Activated CD8-positive, alpha-beta memory T cell treated with anti-CD3 and anti-CD28 coated beads for 36 hours (primary cell): ENCODE results near the gene LTBP2. TPM values are rescaled to one million over a fixed set of nuclear protein-coding genes. Genes with fewer than 3 reads are reported as not detected.

Source experiments
- CTCF ChIA-PET: fragments of 350-600 bp; sonication (Branson Sonifier 250); formaldehyde crosslinking; loops from one replicate; lab custom pipeline; 2021; ENCODE audit warnings: antibody characterized with exemption; lab: Charles Lee
- POLR2A ChIA-PET: fragments of 350-600 bp; sonication (Branson Sonifier 250); formaldehyde crosslinking; loops from one replicate; lab custom pipeline; 2021; ENCODE audit warnings: antibody characterized with exemption; lab: Charles Lee
- total RNA-seq, 2 experiments: library from RNA; stranded (reverse); gene quantifications; one replicate each; pipeline ENCODE4 v1.2.3, GENCODE V29; 2021

The LTBP2 gene
- total RNA-seq, 2 experiments from 2014 or later: 0.02 to 0.11 TPM

- ChIA-PET CTCF (interaction anchor here (0.7 to 2.7 kb wide), 4 partner anchors 10 to 221 kb away, joined by 4 to 20 read pairs (median 7); partner anchors contain the start of gene YLPM1), POLR2A (interaction anchor here (0.7 to 0.9 kb wide), 4 partner anchors 20 to 220 kb away, joined by 3 to 5 read pairs (median 4); no protein-coding TSS in a partner anchor)
Observed at GRCh38 chr14:74618078-74618952, 6.3 kb upstream of the LTBP2 start.

GRCh38 chr14:74616996-74617700, 5.1 kb upstream of the LTBP2 start:
- CTCF ChIA-PET: interaction anchor here (1.0 to 1.4 kb wide), 2 partner anchors 8 to 17 kb away, joined by 3 to 4 read pairs; no protein-coding TSS in a partner anchor
- POLR2A ChIA-PET: interaction anchor here (0.6 kb wide), 1 partner anchor 665 kb away, joined by 7 read pairs; no protein-coding TSS in a partner anchor

- POLR2A ChIA-PET: no interaction called here
Observed at GRCh38 chr14:74616507-74616906, 4.5 kb upstream of the LTBP2 start.

GRCh38 chr14:74615735-74616134, 3.7 kb upstream of the LTBP2 start:
- ChIA-PET POLR2A (no interaction called here), CTCF (interaction anchor here (1.0 kb wide), 1 partner anchor 34 kb away, joined by 3 read pairs; no protein-coding TSS in a partner anchor)

More at GRCh38 chr14:74616507-74616906, 4.5 kb upstream of the LTBP2 start:
- CTCF ChIA-PET: interaction anchor here (1.0 to 1.4 kb wide), 3 partner anchors 8 to 33 kb away, joined by 3 to 4 read pairs (median 3); no protein-coding TSS in a partner anchor

GRCh38 chr14:74614508-74615495, 2.8 kb upstream of the LTBP2 start:
- ChIA-PET POLR2A (no interaction called here), CTCF (interaction anchor here (0.7 kb wide), 1 partner anchor 38 kb away, joined by 3 read pairs; no protein-coding TSS in a partner anchor)

GRCh38 chr14:74613211-74613914, 1.3 kb upstream of the LTBP2 start:
- CTCF ChIA-PET: interaction anchor here (0.6 to 4.4 kb wide), 10 partner anchors 11 to 625 kb away, joined by 3 to 20 read pairs (median 4); no protein-coding TSS in a partner anchor

GRCh38 chr14:74612350-74613021, 449 bp upstream of the LTBP2 start:
- ChIA-PET CTCF (interaction anchor here (0.7 to 4.4 kb wide), 15 partner anchors 10 to 626 kb away, joined by 3 to 20 read pairs (median 5); partner anchors contain the start of gene YLPM1), POLR2A (no interaction called here)

More at GRCh38 chr14:74613211-74613914, 1.3 kb upstream of the LTBP2 start:
- POLR2A ChIA-PET: no interaction called here

- ChIA-PET CTCF (interaction anchor here (0.7 to 4.4 kb wide), 7 partner anchors 8 to 226 kb away, joined by 3 to 20 read pairs (median 5); partner anchors contain the start of gene YLPM1), POLR2A (interaction anchor here (0.9 kb wide), 1 partner anchor 41 kb away, joined by 3 read pairs; no protein-coding TSS in a partner anchor)
Observed at GRCh38 chr14:74610866-74611649, 979 bp downstream of the LTBP2 start.

GRCh38 chr14:74610199-74610865, 1.7 kb downstream of the LTBP2 start:
- POLR2A ChIA-PET: no interaction called here
- CTCF ChIA-PET: interaction anchor here (0.7 to 4.4 kb wide), 9 partner anchors 9 to 153 kb away, joined by 3 to 20 read pairs (median 3); partner anchors contain the start of genes AREL1, FCF1 and YLPM1

- ChIA-PET POLR2A (interaction anchor here (0.8 kb wide), 1 partner anchor 11 kb away, joined by 3 read pairs; no protein-coding TSS in a partner anchor), CTCF (interaction anchor here (0.7 to 4.4 kb wide), 14 partner anchors 7 to 251 kb away, joined by 3 to 20 read pairs (median 3); partner anchors contain the start of genes AREL1, FCF1 and YLPM1)
Observed at GRCh38 chr14:74609721-74610120, 2.3 kb downstream of the LTBP2 start.

- POLR2A ChIA-PET: interaction anchor here (0.8 kb wide), 1 partner anchor 11 kb away, joined by 3 read pairs; no protein-coding TSS in a partner anchor
- CTCF ChIA-PET: interaction anchor here (0.6 to 4.4 kb wide), 22 partner anchors 8 to 479 kb away, joined by 3 to 20 read pairs (median 3); partner anchors contain the start of genes AREL1, FCF1 and YLPM1
Observed at GRCh38 chr14:74608959-74609611, 3.0 kb downstream of the LTBP2 start.

GRCh38 chr14:74606727-74607126, 5.3 kb downstream of the LTBP2 start:
- ChIA-PET CTCF (interaction anchor here (0.7 kb wide), 1 partner anchor 17 kb away, joined by 3 read pairs; no protein-coding TSS in a partner anchor), POLR2A (no interaction called here)

GRCh38 chr14:74605531-74606223, 6.4 kb downstream of the LTBP2 start:
- CTCF ChIA-PET: no interaction called here
- POLR2A ChIA-PET: no interaction called here

GRCh38 chr14:74604911-74605310, 7.1 kb downstream of the LTBP2 start:
- POLR2A ChIA-PET: no interaction called here
- CTCF ChIA-PET: no interaction called here
